Stimulated activated naive B cell treated with anti-CD40 and anti-IgM and Interleukin-4, amounts not matched to agents 10 μg/mL and 1 μg/mL and 100 μg/mL, for 72 hours (primary cell): ENCODE measurements around the gene C8G.

Experiments used
- ATAC-seq, 2 donors: fragments of 150-1000 bp; cut with Tn5 transposase; replicated peaks; 2 replicates each; pipeline ENCODE4 v1.10.0; 2021; ENCODE audit warnings: moderate library complexity in 1 of 2
- DNase-seq: peaks from one replicate; pipeline ENCODE4 v3.0.0; 2021
- H3K27ac Mint-ChIP-seq: one replicate; pipeline ENCODE4 v1.8.0; 2022; ENCODE audit warnings: mild to moderate bottlenecking, mixed read lengths
- H3K27me3 Mint-ChIP-seq, 2 donors: one replicate each; pipeline ENCODE4 v1.8.0; 2022; ENCODE audit warnings: mixed read lengths in 2 of 2
- H3K36me3 Mint-ChIP-seq, 2 donors: one replicate each; pipeline ENCODE4 v1.8.0; 2022; ENCODE audit warnings: mixed read lengths in 2 of 2, mild to moderate bottlenecking in 1 of 2
- H3K4me1 Mint-ChIP-seq, 2 donors: one replicate each; pipeline ENCODE4 v1.8.0; 2022; ENCODE audit warnings: mixed read lengths in 2 of 2, mild to moderate bottlenecking in 1 of 2
- H3K4me3 Mint-ChIP-seq, 2 donors: one replicate each; pipeline ENCODE4 v1.8.0; 2022; ENCODE audit warnings: mild to moderate bottlenecking in 2 of 2, mixed read lengths in 2 of 2, moderate library complexity in 1 of 2
- H3K9me3 Mint-ChIP-seq, 2 donors: one replicate each; pipeline ENCODE4 v1.8.0; 2022; ENCODE audit warnings: mixed read lengths in 2 of 2, mild to moderate bottlenecking in 1 of 2

C8G gene

DNA sequence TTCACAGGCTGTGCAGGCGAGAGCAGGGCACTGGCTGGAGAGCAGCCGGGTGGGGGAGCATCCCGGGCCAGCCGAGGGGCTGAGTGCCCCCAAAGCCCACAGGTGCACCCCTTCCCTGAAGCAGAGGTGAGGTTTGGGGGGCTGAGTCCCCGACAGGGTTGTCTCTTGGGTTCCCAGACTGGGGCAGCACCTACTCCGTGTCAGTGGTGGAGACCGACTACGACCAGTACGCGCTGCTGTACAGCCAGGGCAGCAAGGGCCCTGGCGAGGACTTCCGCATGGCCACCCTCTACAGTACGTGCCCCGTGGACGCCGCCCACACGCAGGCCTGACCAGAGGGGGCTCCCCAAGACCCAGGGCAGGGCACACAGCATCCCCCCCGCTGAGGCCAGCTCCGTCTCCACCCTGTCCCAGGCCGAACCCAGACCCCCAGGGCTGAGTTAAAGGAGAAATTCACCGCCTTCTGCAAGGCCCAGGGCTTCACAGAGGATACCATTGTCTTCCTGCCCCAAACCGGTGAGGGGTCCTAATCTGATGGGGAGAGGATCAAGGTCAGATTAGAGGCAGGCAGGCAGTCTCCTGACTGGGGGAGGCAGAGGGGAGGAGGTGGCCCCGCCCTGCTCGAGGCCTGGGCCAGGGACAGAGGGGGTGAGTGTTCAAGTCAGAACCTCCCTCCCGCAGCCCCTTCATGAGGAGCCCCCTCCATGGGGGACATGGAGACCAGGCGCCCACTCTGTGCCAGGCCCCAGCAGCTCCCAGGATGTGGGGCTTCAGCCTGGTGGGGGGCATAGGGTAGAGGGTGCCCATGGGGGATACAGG lies 34.9 kb downstream of the C8G start:
- Mint-ChIP-seq H3K27ac (peak overlapping the region; percentile 5), H3K36me3 (peaks cover 0 to 4% of the 10 kb centered on the region in 2 donors), H3K4me1 (peaks cover 0 to 7% of the 10 kb centered on the region in 2 donors), H3K4me3 (no peak overlapping the region), H3K27me3 (peaks cover 43 to 86% of the 10 kb centered on the region in 2 donors), H3K9me3 (no peaks in the 10 kb centered on the region)
- ATAC-seq (no peak), DNase-seq (no peak)

DNA sequence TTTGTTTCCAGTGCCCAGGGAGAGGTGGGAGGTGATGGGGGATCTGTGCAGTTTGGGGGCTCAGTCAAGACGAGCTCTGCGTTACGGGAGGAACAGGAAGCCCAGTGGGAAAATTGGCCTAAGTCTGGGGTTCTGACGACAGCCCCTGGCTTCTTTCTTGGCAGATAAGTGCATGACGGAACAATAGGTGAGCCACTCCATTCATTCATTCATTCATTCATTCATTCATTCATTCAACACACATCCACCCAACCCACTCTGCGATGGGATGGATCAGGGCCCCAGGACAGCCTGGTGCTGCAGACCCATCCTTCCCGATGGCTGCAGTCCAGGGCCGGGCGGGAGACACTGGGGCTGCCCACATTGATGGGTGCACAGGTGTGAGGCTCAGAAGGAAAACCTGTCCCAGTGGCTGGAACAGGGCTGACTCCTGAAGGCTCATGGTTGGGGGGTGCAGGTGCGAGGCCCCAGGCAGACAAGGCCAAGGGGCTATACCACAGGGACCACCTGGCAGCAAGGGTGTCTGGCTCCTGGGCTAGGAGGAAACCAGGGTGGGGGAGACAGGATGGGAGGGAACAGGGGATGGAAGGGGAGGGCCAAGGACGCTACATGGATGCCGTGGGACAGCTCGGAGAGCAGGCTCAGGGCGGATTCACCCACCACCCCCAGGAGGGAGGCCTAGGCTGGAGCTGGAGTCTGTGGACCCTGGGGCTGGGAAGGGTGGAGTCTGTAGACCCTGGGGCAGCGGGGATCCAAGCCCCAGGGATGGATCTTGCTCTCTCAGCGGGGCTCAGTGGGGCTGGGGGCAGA lies 35.8 kb downstream of the C8G start:
- ATAC-seq (no peak), DNase-seq (no peak)
- no peaks in the 10 kb centered on the region for H3K9me3 Mint-ChIP-seq
- H3K4me3 Mint-ChIP-seq: no peak overlapping the region
- peaks cover 41 to 82% of the 10 kb centered on the region in 2 donors for H3K27me3 Mint-ChIP-seq
- H3K4me1 Mint-ChIP-seq: peaks cover 0 to 7% of the 10 kb centered on the region in 2 donors
- H3K27ac Mint-ChIP-seq: no peak overlapping the region
- H3K36me3 Mint-ChIP-seq: peaks cover 0 to 4% of the 10 kb centered on the region in 2 donors

DNA sequence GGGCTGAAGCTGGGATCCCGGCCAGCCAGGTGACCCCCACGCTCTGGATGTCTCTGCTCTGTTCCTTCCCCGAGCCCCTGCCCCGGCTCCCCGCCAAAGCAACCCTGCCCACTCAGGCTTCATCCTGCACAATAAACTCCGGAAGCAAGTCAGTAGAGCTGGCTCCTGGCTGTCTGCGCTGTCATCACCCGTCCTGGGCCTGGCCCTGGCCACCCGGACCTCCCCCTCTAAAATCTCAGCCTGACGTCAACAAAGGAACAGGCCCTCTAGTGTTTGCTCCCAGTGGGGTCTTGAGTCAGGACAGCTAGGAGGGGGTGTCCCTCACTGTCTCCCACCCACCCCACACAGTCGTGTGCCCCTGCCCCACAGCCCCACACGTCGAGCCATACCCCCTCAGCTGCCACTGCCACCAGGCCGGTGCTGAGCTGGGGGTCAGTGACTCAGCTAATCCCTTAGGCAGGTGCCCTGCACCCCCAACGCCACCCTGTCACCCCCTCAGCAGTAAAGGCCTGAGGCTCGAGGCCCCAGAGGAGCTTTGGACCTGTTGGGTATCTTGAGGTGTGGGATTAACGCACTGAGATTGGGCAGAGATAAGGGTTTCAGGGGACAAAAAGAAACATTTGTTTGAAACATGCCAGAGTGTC lies 36.7 kb downstream of the C8G start:
- Mint-ChIP-seq H3K36me3 (peaks cover 0 to 4% of the 10 kb centered on the region in 2 donors), H3K9me3 (no peaks in the 10 kb centered on the region), H3K27ac (no peak overlapping the region), H3K4me3 (no peak overlapping the region), H3K27me3 (peaks cover 38 to 80% of the 10 kb centered on the region in 2 donors), H3K4me1 (peaks cover 0 to 5% of the 10 kb centered on the region in 2 donors)
- DNase-seq: no peak
- ATAC-seq: no peak

DNA sequence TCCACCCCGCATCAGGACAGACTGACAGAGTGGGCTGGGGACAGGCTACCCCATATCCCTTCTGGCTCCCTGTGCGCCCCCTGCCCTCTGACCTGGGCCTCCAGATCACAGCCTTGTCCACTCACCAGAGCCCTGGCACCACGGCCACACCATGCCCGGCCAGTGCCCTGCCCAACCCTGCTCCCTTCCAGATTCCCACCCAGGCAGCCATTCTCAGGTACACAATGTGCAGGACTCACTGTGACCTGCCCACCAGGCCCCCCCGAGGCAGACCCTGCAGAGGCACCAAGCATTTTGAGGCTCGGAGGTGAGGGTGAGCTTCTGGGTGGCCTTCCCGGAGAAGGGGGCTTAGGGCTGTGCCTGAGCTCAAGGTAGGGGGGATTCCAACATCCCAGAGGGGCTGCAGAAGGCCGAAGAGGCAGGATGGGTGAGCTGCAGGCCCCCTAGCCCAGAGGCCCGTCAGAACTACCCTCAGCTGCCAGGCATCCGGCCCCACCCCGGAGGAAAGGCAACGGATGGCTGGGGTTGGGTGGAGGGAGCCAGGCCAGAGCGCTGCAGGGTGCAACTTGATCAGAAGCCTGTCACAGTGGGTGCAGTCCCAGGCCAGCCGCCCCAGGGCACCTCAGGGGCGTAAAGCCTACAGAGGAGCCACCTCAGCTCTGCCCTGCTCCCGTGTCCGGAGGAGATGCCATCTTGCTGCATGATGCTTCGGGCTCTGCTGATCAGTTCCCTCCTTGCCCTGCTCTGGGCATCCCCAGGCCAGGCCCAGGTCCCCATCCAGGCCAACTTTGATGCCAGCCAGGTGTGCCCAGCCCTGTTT lies 37.4 kb downstream of the C8G start, which contains the start of gene LCNL1:
Gene LCNL1, plus strand, starts transcription at position 762 of the 820 bp plus-strand sequence. CDS start 594 bp downstream, outside the sequence.
- peaks cover 0 to 4% of the 10 kb centered on the region in 2 donors for H3K36me3 Mint-ChIP-seq
- no peak within 1 kb of the TSS for H3K4me3 Mint-ChIP-seq
- ATAC-seq (no peak), DNase-seq (no peak)
- H3K27me3 Mint-ChIP-seq: peaks cover 37 to 80% of the 10 kb centered on the region in 2 donors
- H3K9me3 Mint-ChIP-seq: no peaks in the 10 kb centered on the region
- no peak within 1 kb of the TSS for H3K27ac Mint-ChIP-seq
- H3K4me1 Mint-ChIP-seq: peaks cover 0 to 4% of the 10 kb centered on the region in 2 donors

DNA sequence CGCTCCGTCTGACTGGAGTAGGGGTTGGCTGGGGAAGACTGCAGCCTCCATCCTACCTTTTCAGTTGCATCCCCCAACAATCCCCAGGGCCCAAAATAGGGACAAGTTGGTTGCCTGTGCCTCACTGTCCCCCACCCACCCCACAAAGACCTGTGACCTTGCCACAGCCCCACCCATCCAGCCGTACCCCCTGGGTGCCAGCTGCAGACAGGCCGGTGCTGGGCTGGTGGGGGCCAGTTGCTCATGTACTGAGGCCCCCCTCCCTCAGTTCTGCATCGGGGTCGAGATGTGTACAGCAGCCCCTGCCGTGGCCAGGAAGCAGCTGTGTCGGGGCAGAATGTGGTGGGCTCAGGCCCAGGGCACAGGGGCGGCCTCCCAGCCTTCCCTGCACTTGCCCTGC lies 38.1 kb downstream of the C8G start:
- no peak for ATAC-seq
- H3K4me3 Mint-ChIP-seq: no peak overlapping the region
- H3K27ac Mint-ChIP-seq: no peak overlapping the region

DNA sequence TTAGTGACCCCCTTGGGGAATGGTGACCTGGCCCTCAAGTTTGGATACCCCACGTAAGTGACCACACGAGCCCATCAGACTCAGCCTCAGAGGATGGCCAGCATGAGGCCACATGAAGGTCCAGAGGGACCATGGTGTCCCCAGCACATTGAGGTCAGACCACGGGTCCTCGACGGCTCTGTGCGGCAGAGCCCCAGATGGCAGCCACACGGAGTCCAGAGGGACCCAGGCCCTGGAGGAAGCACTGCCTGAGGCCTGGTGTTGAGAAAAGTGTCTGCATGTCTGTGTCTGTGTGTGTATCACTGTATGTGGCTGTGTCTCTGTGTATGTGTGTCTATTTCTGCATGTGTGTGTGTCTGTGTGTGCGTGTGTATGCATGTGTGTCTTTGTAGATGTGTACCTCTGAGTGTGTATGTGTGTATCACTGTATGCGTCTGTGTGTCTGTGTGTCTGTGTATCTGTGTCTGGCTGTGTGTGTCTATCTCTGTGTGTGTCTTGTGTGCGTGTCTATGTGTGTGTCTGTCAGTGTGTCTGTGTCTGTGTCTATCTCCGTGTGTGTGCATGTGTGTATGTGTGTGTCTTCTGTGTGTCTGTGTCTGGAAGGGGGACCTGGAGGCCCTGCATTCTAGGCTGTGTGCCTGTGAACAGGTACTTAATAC lies 38.7 kb downstream of the C8G start:
- ATAC-seq: no peak
- Mint-ChIP-seq H3K27ac (no peak overlapping the region), H3K27me3 (peaks cover 41 to 85% of the 10 kb centered on the region in 2 donors), H3K36me3 (peaks cover 0 to 4% of the 10 kb centered on the region in 2 donors), H3K4me3 (no peak overlapping the region), H3K4me1 (peaks cover 0 to 4% of the 10 kb centered on the region in 2 donors), H3K9me3 (no peaks in the 10 kb centered on the region)
- no peak for DNase-seq

More for the DNA sequence above, 38.1 kb downstream of the C8G start:
- Mint-ChIP-seq H3K36me3 (peaks cover 0 to 4% of the 10 kb centered on the region in 2 donors), H3K4me1 (peaks cover 0 to 4% of the 10 kb centered on the region in 2 donors), H3K27me3 (peaks cover 41 to 81% of the 10 kb centered on the region in 2 donors), H3K9me3 (no peaks in the 10 kb centered on the region)
- DNase-seq: no peak

DNA sequence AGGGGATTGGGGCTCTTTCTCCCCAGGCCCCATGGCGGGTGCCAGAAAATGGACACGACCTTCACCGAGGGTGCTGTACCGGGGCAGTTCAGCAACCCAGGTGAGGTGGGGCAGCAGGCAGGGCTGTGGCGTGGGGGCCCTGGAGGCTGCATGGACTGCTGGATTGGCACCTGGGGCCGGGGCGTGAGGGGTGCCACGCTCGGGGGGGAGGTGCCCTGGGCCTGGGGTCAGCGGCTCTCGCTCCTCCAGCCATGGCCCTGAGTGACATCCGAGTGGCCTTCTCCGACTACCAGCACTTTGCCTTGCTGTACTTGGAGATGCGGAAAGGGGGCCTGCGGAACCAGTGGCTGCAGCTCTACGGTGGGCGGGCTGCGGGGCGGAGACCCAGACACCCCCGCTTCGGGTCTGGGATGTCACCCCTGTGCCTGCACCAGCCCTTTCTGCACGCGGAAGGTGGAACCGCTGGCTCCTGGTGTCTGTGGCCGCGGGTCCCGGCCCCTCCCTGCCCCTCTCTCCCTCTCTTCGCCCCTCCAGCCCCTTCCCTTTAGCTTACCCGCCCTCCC lies 39.5 kb downstream of the C8G start:
- no peak overlapping the region for H3K4me3 Mint-ChIP-seq
- no peak for ATAC-seq

DNA sequence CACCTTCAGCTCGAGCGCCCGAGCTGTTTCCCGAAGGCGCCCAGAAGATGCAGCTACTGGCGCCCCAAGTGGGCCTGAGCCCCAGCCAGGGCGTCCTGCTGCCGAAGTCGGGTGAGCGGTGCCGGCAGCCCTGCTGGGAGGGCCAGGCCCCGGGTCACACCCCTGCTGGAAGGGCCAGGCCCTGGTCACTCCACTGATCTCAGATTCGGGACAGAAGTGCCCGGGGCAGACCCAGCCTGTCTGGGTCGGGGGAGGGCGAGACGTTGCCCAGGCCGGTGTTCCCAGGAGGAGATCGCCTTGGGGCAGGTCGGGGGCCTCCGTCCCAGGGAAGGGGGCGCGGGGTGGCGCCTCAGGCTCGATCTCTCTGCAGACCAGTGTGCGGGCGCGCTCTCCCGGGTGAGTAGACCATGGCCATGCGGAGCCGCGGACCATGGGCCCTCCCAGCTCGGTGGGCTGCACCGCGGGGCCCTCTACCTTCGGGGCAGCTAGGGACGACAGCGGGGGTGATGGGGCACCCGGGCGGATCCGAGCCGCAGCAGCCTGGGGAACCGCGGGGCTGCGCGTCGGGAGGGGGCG lies 40.1 kb downstream of the C8G start:
- no peaks in the 10 kb centered on the region for H3K9me3 Mint-ChIP-seq
- peaks cover 0 to 4% of the 10 kb centered on the region in 2 donors for H3K36me3 Mint-ChIP-seq
- DNase-seq (no peak), ATAC-seq (peak in 1 of 2 donors; percentile 24)
- no peak overlapping the region for H3K4me3 Mint-ChIP-seq
- H3K27ac Mint-ChIP-seq: no peak overlapping the region
- H3K27me3 Mint-ChIP-seq: peaks cover 46 to 90% of the 10 kb centered on the region in 2 donors
- H3K4me1 Mint-ChIP-seq: peaks cover 4 to 6% of the 10 kb centered on the region in 2 donors

More for the DNA sequence above, 39.5 kb downstream of the C8G start:
- Mint-ChIP-seq H3K4me1 (peaks cover 0 to 4% of the 10 kb centered on the region in 2 donors), H3K27me3 (peaks cover 41 to 90% of the 10 kb centered on the region in 2 donors), H3K27ac (no peak overlapping the region), H3K9me3 (no peaks in the 10 kb centered on the region), H3K36me3 (peaks cover 0 to 4% of the 10 kb centered on the region in 2 donors)
- no peak for DNase-seq

DNA sequence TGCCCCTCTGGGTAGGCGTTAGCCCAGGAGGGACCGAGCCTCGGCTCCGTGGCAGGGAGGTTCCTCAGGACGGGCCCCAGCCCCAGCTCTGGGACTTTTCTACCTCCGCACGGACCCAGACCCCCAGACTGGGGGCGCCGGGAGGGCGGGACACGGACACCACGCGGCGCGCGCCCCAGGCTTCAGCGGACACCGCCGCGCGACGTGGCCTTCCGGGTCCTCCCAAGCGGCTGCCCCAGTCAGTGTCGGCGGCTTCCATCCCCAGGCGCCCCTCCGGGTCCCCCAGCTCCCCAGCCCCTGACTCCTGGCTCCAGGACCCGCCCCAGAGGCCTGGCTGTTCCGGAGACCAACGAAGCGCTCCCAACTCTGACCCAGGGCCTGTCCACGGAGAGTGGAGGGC lies 40.8 kb downstream of the C8G start:
- ATAC-seq (no peak), DNase-seq (no peak)
- Mint-ChIP-seq H3K4me3 (no peak overlapping the region), H3K36me3 (peaks cover 0 to 4% of the 10 kb centered on the region in 2 donors), H3K9me3 (no peaks in the 10 kb centered on the region), H3K27ac (no peak overlapping the region), H3K4me1 (peaks cover 4 to 6% of the 10 kb centered on the region in 2 donors), H3K27me3 (peaks cover 43 to 90% of the 10 kb centered on the region in 2 donors)

DNA sequence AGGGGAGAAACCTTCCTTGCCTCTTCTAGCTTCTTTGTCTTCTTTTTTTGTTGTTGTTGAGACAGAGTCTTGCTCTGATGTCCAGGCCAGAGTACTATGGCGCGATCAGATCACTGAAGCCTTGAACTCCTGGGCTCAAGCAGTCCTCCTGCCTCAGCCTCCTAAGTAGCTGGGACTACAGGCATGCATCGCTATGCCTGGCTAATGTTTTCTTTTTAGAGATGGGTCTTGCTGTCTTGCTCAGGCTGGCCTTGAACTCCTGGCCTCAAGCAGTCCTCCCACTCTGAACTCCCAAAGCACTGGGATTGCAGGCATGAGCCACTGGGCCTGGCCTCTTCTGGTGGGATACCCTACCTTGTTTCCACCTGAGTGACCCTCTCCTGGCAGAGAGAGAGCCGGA lies 43.8 kb downstream of the C8G start:
- Mint-ChIP-seq H3K4me3 (no peak overlapping the region), H3K36me3 (peaks cover 7 to 12% of the 10 kb centered on the region in 2 donors), H3K4me1 (peaks cover 8 to 27% of the 10 kb centered on the region in 2 donors), H3K27ac (no peak overlapping the region), H3K27me3 (peaks cover 26 to 61% of the 10 kb centered on the region in 2 donors), H3K9me3 (no peaks in the 10 kb centered on the region)
- ATAC-seq (no peak), DNase-seq (no peak)

DNA sequence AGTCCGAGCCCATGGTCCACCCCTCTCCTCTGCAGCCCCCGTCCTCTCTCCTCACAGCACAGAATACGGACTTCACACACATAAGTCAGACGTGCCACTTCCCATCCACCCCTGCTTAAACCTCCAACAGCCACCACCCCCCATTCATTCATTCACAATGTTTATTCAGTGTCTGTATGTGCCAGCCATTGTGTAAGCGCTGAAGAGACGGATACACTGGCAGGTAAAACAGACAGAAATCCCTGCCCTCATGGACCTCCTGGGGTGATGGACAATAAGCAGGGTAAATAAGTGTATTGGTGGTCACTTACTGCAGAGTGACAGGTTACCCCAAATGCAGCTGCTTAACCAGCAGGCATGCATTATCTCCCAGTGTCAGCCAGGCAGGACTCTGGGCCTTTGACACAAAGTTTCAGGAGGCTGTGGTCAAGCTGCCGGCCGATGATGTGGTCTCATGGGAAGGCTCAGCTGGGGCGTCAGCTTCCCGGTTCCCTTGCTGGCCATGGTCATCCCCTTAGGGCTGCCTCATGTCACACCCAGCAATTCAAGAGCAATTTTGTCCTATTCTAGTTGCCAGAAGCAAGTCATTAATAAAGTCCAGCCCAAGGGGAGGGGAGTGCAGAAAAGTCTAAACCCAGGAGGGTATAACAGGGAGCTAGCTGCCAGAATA lies 45.3 kb downstream of the C8G start:
- Mint-ChIP-seq H3K4me1 (peaks cover 7 to 30% of the 10 kb centered on the region in 2 donors), H3K4me3 (peak overlapping the region; percentile 8 to 38), H3K36me3 (peaks cover 12 to 15% of the 10 kb centered on the region in 2 donors), H3K27ac (peak overlapping the region; percentile 5), H3K27me3 (peaks cover 22 to 46% of the 10 kb centered on the region in 2 donors), H3K9me3 (no peaks in the 10 kb centered on the region)
- ATAC-seq (no peak), DNase-seq (no peak)
